ENCODE results near the gene FTCD.
"Not testable (repeated sequence)": the region's sequence is repeated elsewhere in the genome, so short reads cannot be mapped to it uniquely, and the experiment has no call there.

Gene FTCD

DNA sequence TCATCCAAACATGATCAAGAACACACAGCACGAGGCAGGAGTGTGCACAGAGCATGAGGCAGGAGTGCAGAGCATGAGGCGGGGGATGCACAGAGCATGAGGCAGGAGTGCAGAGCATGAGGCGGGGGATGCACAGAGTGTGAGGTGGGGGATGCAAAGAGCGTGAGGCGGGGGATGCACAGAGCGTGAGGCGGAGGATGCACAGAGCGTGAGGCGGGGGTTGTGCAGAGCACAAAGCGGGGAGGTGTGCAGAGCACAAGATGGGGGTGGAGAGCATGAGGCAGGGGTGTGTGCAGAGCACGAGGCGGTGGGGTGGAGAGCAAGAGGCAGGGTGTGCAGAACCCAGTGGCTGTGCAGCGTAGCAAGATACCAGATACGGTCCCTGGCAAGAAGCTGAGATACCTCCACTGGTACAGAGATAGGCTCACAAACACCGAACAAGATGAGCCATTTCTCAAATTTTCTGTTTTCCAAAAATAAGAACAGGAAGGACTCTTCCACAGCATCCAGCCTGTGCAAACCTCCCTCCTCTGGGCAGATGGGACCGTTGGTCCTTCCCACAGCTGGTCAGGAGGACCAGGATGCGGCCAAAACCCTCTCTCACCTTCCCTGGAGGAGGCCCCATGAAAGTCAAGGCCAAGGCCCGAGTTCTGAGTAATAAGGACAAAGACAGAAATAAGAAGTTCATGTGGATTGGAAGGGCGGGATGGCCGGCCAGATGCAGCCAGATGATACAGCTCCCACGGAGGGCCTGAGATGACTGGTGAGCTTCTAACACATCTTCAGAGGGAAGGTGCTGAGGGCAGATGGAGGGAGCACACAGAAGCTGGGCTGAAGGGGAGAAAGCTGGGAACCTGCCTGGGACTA, 16.9 kb upstream of the FTCD start:
- TF ChIP-seq CTCF (IDR thresholded peaks at IDR 0.05; ENCODE audit: low read length) (no peak), EZH2phosphoT487 (IDR thresholded peaks at IDR 0.05; ENCODE audit: low read length) (no peak), EZH2 (optimal IDR thresholded peaks at IDR 0.05; ENCODE audit: low read depth, low read length) (no peak)
- no peaks in the 10 kb centered on the region for H3K27me3 ChIP-seq (replicated peaks; ENCODE audit: insufficient read depth, low read length)
- no peak overlapping the region for H3K4me3 ChIP-seq (ENCODE audit: low read length)
- H3K27ac ChIP-seq (ENCODE audit: low read length) = no peak overlapping the region
- H3K9ac ChIP-seq (ENCODE audit: low read length) = no peak overlapping the region
- DNase-seq = no peak
- H2AFZ ChIP-seq (ENCODE audit: low read length) = no peak overlapping the region
- H4K20me1 ChIP-seq (ENCODE audit: insufficient read depth, low read length) = no peaks in the 10 kb centered on the region
- no peaks in the 10 kb centered on the region for H3K9me2 ChIP-seq (replicated peaks; ENCODE audit: insufficient read depth, low read length)
- no peaks in the 10 kb centered on the region for H3K79me2 ChIP-seq (ENCODE audit: low read length)
- no peaks in the 10 kb centered on the region for H3K4me1 ChIP-seq (ENCODE audit: low read length)
- H3F3A ChIP-seq (ENCODE audit: insufficient read depth, low read length) = no peaks in the 10 kb centered on the region
- H3K9me3 ChIP-seq (replicated peaks; ENCODE audit: insufficient read depth, low read length) = no peaks in the 10 kb centered on the region
- H3K36me3 ChIP-seq (replicated peaks; ENCODE audit: insufficient read depth, low read length) = no peaks in the 10 kb centered on the region
- H3K4me2 ChIP-seq (ENCODE audit: low read depth, low read length) = no peak overlapping the region

DNA sequence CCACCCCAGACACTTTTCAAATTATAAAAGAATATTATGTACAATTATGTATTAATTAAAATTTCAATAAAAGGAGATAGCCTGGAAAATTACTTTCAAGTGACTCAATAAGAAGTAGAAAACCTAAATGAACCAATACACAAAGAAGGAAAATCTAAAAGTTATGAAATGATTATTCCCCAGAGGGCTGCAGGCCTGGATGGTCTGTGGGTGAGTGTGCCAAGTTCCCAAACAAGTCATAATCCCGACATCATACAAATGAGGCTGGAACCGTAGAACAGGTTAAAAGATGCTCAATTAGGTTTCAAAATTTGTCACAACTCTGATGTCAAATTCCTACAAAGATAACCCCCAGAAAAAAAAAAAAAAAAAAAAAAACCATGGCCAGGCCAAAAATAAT, 16.2 kb upstream of the FTCD start:
- Histone ChIP-seq H3F3A (ENCODE audit: insufficient read depth, low read length) (no peaks in the 10 kb centered on the region), H3K27me3 (replicated peaks; ENCODE audit: insufficient read depth, low read length) (no peaks in the 10 kb centered on the region), H3K4me2 (ENCODE audit: low read depth, low read length) (no peak overlapping the region), H3K36me3 (replicated peaks; ENCODE audit: insufficient read depth, low read length) (no peaks in the 10 kb centered on the region), H3K9me3 (replicated peaks; ENCODE audit: insufficient read depth, low read length) (no peaks in the 10 kb centered on the region), H3K4me3 (ENCODE audit: low read length) (no peak overlapping the region), H3K9me2 (replicated peaks; ENCODE audit: insufficient read depth, low read length) (no peaks in the 10 kb centered on the region), H3K9ac (ENCODE audit: low read length) (no peak overlapping the region), H3K79me2 (ENCODE audit: low read length) (no peaks in the 10 kb centered on the region), H3K27ac (ENCODE audit: low read length) (no peak overlapping the region), H3K4me1 (ENCODE audit: low read length) (no peaks in the 10 kb centered on the region), H4K20me1 (ENCODE audit: insufficient read depth, low read length) (no peaks in the 10 kb centered on the region), H2AFZ (ENCODE audit: low read length) (no peak overlapping the region)
- DNase-seq = no peak
- TF ChIP-seq EZH2 (optimal IDR thresholded peaks at IDR 0.05; ENCODE audit: low read depth, low read length) = no peak
- TF ChIP-seq EZH2phosphoT487 (IDR thresholded peaks at IDR 0.05; ENCODE audit: low read length) = no peak
- TF ChIP-seq CTCF (IDR thresholded peaks at IDR 0.05; ENCODE audit: low read length) = no peak

DNA sequence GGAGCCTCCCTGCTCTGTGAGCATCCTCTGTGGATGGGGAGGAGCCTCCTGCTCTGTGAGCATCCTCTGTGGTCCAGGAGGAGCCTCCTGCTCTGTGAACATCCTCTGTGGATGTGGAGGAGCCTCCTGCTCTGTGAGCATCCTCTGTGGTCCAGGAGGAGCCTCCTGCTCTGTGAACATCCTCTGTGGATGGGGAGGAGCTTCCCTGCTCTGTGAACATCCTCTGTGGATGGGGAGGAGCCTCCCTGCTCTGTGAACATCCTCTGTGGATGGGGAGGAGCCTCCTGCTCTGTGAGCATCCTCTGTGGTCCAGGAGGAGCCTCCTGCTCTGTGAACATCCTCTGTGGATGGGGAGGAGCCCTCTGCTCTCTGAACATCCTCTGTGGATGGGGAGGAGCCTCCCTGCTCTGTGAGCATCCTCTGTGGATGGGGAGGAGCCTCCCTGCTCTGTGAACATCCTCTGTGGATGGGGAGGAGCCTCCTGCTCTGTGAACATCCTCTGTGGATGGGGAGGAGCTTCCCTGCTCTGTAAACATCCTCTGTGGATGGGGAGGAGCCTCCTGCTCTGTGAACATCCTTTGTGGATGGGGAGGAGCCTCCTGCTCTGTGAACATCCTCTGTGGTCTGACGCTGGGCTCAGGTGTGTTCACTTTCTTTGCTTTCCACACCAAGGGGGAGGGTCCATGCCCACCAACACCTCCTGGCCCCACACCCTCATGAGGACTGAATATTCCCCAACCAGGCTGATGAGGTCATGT, 15.2 kb upstream of the FTCD start:
- not testable (repeated sequence) for H2AFZ ChIP-seq (ENCODE audit: low read length); H4K20me1 ChIP-seq (ENCODE audit: insufficient read depth, low read length); H3F3A ChIP-seq (ENCODE audit: insufficient read depth, low read length); H3K9ac ChIP-seq (ENCODE audit: low read length); H3K9me3 ChIP-seq (replicated peaks; ENCODE audit: insufficient read depth, low read length); H3K4me2 ChIP-seq (ENCODE audit: low read depth, low read length); H3K79me2 ChIP-seq (ENCODE audit: low read length); H3K36me3 ChIP-seq (replicated peaks; ENCODE audit: insufficient read depth, low read length); H3K4me1 ChIP-seq (ENCODE audit: low read length); H3K27ac ChIP-seq (ENCODE audit: low read length); DNase-seq; H3K9me2 ChIP-seq (replicated peaks; ENCODE audit: insufficient read depth, low read length); H3K4me3 ChIP-seq (ENCODE audit: low read length); H3K27me3 ChIP-seq (replicated peaks; ENCODE audit: insufficient read depth, low read length)

Measured in MM.1S (cell line).